Neural progenitor cell (in vitro differentiated cells): ENCODE measurements around the gene SUCO. TPM values are rescaled to one million over a fixed set of nuclear protein-coding genes. Genes with fewer than 3 reads are reported as not detected.

Experiments
- DNase-seq: peaks from one replicate; pipeline ENCODE4 v3.0.0-alpha.2; 2016; ENCODE audit warnings: low spot score
- H2AFZ ChIP-seq: fragments of 200-600 bp; sonication (generic); replicated peaks from 2 replicates; pipeline ENCODE4 v1.6.1; 2016; ENCODE audit warnings: antibody characterized with exemption
- H3F3A ChIP-seq: fragments of 200-600 bp; sonication (generic); 2 replicates; pipeline ENCODE4 v1.6.1; 2016; ENCODE audit warnings: antibody characterized with exemption, low read depth
- H3K27ac ChIP-seq: fragments of 200-600 bp; sonication (generic); 2 replicates; pipeline ENCODE4 v1.5.1; 2016; ENCODE audit warnings: mild to moderate bottlenecking
- H3K27me3 ChIP-seq: fragments of 200-600 bp; sonication (generic); 2 replicates; pipeline ENCODE4 v1.6.1; 2016; ENCODE audit warnings: mild to moderate bottlenecking, moderate library complexity
- H3K36me3 ChIP-seq: fragments of 200-600 bp; sonication (generic); 2 replicates; pipeline ENCODE4 v1.5.1; 2016
- H3K4me1 ChIP-seq: fragments of 200-600 bp; sonication (generic); 2 replicates; pipeline ENCODE4 v1.6.1; 2016; ENCODE audit warnings: mixed run types
- H3K4me2 ChIP-seq: fragments of 200-600 bp; sonication (generic); 2 replicates; pipeline ENCODE4 v1.6.1; 2016
- H3K4me3 ChIP-seq: fragments of 200-600 bp; sonication (generic); 2 replicates; pipeline ENCODE4 v1.5.1; 2016
- H3K79me2 ChIP-seq: fragments of 200-600 bp; sonication (generic); 2 replicates; pipeline ENCODE4 v1.6.1; 2016; ENCODE audit warnings: low read depth
- H3K9ac ChIP-seq: fragments of 200-600 bp; sonication (generic); 2 replicates; pipeline ENCODE4 v1.6.1; 2016
- H3K9me3 ChIP-seq: fragments of 200-600 bp; sonication (generic); 2 replicates; pipeline ENCODE4 v1.5.1; 2016; ENCODE audit warnings: low read depth
- H4K20me1 ChIP-seq: fragments of 200-600 bp; sonication (generic); 2 replicates; pipeline ENCODE4 v1.6.1; 2016; ENCODE audit warnings: low read depth
- H3K27ac Mint-ChIP-seq: 3 replicates; pipeline ENCODE4 v1.8.0; 2021; ENCODE audit warnings: mixed read lengths
- H3K27me3 Mint-ChIP-seq: 2 replicates; pipeline ENCODE4 v1.8.0; 2022; ENCODE audit warnings: low read depth, mild to moderate bottlenecking, inconsistent platforms, moderate library complexity, mixed read lengths; ENCODE audit not compliant: insufficient read depth
- H3K36me3 Mint-ChIP-seq: 3 replicates; pipeline ENCODE4 v1.8.0; 2021; ENCODE audit warnings: mixed read lengths
- H3K4me1 Mint-ChIP-seq: 3 replicates; pipeline ENCODE4 v1.8.0; 2021; ENCODE audit warnings: mixed read lengths
- H3K4me3 Mint-ChIP-seq: 3 replicates; pipeline ENCODE4 v1.8.0; 2021; ENCODE audit warnings: mild to moderate bottlenecking, moderate library complexity, mixed read lengths
- H3K9me3 Mint-ChIP-seq: 3 replicates; pipeline ENCODE4 v1.8.0; 2020; ENCODE audit warnings: mixed read lengths
- CTCF ChIP-seq: fragments of 200-600 bp; sonication (generic); IDR thresholded peaks from 2 replicates; pipeline ENCODE4 v1.5.1; 2017; ENCODE audit warnings: antibody characterized with exemption, mild to moderate bottlenecking
- EZH2 ChIP-seq: fragments of 200-600 bp; sonication (generic); IDR thresholded peaks from 2 replicates; pipeline ENCODE4 v1.6.1; 2017; ENCODE audit warnings: antibody characterized with exemption, mild to moderate bottlenecking, moderate library complexity
- small RNA-seq: library from RNA; depleted of rRNA; stranded (forward); fragments of <200 nt; gene quantifications from one replicate; pipeline ENCODE3, GENCODE V24; 2015
- total RNA-seq: library from RNA; depleted of rRNA; stranded (reverse); fragments of >200 nt; gene quantifications from 2 replicates; pipeline ENCODE4 v1.2.3, GENCODE V29; 2015; ENCODE audit warnings: low replicate concordance

SUCO gene
- total RNA-seq, 1 donor from 2014 or later = 109 TPM

GRCh38 chr1:172661107-172661506 lies 128.2 kb downstream of the SUCO start:
- H3K4me3 ChIP-seq = no peak overlapping the region
- H3K4me2 ChIP-seq = no peak overlapping the region
- Mint-ChIP-seq H3K4me3 (no peak overlapping the region), H3K9me3 (no peaks in the 10 kb centered on the region), H3K27ac (no peak overlapping the region), H3K36me3 (no peaks in the 10 kb centered on the region), H3K4me1 (peaks cover 2% of the 10 kb centered on the region), H3K27me3 (no peaks in the 10 kb centered on the region)
- H3K36me3 ChIP-seq = no peaks in the 10 kb centered on the region
- no peaks in the 10 kb centered on the region for H3F3A ChIP-seq
- no peaks in the 10 kb centered on the region for H3K27me3 ChIP-seq
- no peak overlapping the region for H3K27ac ChIP-seq
- H3K9me3 ChIP-seq = no peaks in the 10 kb centered on the region
- no peaks in the 10 kb centered on the region for H3K4me1 ChIP-seq
- H3K79me2 ChIP-seq = no peaks in the 10 kb centered on the region
- no peaks in the 10 kb centered on the region for H4K20me1 ChIP-seq
- H3K9ac ChIP-seq = no peak overlapping the region
- TF ChIP-seq CTCF (no peak), EZH2 (no peak)
- DNase-seq = no peak
- H2AFZ ChIP-seq = no peak overlapping the region

Small RNA genes lying within 50 kb of the gene (small RNA-seq; reads per million reads assigned to genes)
- gene RNU6-693P = not detected

Other genes with a start within 250 kb of the SUCO start
- gene C1orf105, start 112.5 kb upstream of the SUCO start, total RNA-seq = 0.34 TPM in 1 of 2 replicates, not detected in the other
- gene PIGC, start 89.1 kb upstream of the SUCO start, total RNA-seq = 35.4 and 39.4 TPM in 2 replicates
- not detected in 2 replicates for gene FASLG, start 126.0 kb downstream of the SUCO start, total RNA-seq